CD4-positive, alpha-beta T cell treated with Interleukin-12 subunit alpha and Interleukin-12 subunit beta, for 1 hour (primary cell): Measurements from ENCODE around the gene AGPS.
"Not testable (repeated sequence)": the region's sequence is repeated elsewhere in the genome, so short reads cannot be mapped to it uniquely, and the experiment has no call there.

Experiments used
- DNase-seq: peaks from one replicate; pipeline ENCODE4 v3.0.0-alpha.2; 2020

AGPS gene

DNA sequence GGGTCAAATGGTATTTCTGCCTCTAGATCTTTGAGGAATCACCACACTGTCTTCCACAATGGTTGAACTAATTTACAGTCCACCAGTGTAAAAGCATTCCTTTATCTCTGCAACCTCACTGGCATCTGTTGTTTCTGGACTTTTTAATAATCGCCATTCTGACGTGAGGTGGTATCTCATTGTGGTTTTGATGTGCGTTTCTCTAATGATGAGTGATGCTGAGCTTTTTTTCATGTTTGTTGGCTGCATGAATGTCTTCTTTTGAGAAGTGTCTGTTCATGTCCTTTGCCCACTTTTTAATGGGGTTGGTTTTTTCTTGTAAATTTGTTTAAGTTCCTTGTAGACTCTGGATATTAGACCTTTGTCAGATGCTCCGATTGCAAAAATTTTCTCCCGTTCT is 32.0 kb downstream of the AGPS start:
- DNase-seq, result not testable (repeated sequence)

DNA sequence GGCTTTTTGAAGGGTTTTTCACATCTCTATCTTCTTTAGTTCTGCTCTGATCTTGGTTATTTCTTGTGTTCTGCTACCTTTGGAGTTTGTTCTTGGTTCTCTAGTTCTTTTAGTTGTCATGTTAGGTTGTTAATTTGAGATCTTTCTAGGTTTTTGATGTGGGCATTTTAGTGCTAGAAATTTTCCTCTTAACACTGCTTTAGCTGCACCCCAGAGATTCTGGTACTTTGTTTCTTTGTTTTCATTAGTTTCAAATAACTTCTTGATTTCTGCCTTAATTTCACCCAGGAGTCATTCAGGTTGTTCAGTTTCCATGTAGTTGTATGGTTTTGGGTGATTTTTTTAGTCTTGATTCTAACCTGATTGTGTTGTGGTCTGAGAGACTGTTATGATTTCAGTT is 34.7 kb downstream of the AGPS start:
- DNase-seq, result no peak

DNA sequence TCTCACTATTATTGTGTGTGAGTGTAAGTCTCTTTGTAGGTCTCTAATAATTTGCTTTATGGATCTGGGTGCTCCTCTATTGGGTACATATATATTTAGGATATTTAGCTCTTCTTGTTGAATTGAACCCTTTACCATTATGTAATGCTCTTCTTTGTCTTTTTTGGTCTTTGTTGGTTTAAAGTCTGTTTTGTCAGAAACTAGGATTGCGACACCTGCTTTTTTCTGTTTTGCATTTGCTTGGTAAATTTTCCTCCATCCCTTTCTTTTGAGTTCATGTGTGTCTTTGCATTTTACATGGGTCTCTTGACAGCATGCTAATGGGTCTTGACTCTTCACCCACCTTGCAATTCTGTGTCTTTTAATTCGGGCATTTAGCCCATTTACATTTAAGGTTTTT is 35.4 kb downstream of the AGPS start:
- not testable (repeated sequence) for DNase-seq

DNA sequence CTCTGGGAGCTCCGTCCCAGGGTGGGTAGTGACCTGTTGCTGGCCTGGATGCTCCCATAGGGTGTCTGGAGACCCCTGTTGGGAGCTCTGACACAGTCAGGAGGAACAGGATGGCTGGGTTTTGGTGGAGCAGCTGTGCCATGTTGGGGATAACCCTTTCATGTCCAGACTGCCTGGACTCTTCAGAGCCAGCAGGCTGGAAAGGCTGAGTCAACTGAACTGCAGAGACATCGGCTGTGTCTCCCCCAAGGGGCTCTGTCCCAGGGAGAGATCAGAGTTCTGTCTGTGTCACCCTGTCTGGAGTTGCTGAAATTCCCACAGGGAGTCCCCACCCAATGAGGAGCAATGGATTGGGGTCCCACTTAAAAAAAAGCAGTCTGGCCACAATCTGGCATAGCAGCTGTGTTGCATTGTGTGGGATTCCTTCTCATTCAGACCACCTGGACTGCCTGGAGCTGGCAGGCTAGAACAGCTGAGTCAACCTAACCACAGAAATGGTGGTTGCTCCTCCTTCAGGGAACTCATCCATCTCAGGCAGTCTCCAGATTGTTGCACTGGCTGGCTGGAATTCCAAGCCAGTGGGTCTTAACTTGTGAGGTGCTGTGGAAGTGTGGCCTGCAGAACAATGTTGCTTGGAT is 37.2 kb downstream of the AGPS start:
- no peak for DNase-seq

DNA sequence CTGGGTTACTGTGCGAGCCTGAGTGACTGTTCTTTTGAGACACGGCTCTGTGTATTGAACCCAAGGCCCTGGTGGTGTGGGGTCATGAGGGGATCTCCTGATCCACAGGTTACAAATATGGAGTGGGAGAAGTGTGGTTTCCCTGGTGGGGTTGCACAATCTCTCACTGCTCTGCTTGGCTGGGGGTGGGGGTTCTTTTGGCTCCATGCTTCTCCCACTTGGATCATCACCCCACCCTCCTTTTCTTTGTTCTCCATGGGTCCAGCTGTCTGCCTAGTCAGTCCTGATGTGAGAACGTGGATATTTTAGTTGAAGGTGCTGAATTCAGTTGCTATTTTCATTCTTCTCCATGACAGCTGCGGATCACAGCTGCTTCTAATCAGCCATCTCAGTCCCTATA is 37.8 kb downstream of the AGPS start:
- no peak for DNase-seq

DNA sequence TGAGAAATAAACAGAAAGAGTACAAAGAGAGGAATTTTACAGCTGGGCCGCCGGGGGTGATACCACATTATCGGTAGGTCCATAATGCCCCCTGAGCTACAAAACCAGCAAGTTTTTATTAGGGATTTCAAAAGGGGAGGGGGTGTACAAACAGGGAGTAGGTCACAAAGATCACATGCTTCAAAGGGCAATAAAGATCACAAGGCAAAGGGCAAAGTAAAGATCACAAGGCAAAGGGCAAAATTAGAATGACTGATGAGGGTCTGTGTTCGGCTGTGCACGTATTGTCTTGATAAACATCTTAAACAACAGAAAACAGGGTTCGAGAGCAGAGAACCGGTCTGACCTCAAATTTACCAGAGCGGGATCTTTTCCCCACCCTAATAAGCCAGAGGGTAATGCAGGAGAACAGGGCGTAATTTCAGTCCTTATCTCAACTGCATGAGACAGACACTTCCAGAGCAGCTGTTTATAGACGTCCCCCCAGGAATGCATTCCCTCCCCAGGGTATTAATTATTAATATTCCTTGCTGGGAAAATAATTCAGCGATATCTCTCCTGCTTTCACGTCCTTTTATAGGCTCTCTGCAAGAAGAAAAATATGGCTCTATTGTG is 38.6 kb downstream of the AGPS start:
- not testable (repeated sequence) for DNase-seq

DNA sequence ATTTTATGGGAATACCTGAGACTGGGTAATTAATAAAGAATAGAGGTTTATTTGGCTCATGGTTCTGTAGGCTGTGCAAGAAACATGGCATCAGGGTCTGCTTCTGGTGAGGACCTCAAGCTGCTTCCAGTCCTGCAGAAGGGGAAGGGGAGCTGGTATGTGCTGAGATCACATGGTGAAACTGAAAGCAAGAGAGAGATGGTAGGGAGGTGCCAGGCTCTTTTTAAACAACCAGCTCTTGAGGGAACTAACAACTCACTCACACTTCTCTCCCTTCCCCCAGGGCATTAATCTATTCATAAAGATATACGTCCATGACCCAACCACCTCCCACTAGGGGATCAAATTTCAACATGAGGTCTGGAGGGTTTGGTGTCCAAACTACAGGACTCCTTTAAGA is 40.1 kb downstream of the AGPS start:
- DNase-seq, result no peak

DNA sequence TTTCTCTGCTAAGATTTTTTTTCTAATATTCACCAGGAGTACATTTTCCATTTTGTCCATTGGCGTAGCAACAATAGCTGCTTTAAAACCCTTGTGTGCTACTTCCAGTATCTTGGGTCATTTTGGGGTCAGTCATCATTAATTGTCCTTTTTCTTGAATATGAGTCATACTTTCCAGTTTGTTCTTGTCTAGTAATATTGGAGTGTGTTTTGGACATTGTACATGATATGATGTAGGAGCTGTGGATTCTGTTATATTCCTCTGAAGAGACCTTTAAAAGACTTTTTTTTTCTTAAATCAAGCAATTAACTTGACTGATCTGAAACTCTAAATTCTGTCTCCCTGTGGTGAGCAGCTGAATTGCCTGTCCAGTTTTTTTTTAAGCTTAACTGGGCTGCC is 40.8 kb downstream of the AGPS start:
- DNase-seq, result no peak

DNA sequence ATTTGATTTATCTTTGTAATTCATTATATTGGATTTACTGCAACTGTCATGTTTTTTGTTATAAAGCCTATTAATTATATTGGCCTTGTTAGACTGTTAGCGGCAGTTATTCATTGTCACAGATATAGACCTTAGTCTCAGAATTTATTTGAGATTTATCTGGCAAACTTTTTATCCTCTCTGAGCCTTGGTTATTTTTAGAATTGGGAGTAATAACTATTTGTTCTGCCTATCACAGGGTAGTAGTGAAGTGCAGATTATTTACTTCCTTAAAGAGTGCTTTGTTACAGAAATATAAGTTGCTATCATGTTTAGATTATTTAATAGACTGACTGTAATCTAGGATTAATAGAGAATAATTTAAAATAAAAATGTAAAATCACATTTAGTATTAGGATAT is 41.9 kb downstream of the AGPS start:
- DNase-seq, result no peak

DNA sequence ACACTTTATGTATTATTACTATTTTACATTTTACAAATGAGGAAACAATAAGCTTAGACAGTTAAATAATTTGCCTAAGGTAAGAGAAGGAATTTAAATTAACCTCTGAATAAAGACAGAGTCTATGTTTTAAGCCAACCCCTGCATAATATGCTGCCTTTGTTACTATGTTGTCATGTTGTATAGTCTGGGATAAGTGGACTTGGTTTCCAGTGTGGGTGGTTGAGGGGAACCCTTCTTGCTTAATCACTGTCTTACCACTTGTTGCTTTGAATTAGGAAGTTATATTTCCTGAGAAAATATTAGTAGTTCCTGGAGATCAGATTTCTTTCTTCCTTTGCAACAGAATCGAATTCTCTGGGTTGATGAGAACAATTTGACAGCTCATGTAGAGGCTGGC is 52.6 kb downstream of the AGPS start:
- no peak for DNase-seq

DNA sequence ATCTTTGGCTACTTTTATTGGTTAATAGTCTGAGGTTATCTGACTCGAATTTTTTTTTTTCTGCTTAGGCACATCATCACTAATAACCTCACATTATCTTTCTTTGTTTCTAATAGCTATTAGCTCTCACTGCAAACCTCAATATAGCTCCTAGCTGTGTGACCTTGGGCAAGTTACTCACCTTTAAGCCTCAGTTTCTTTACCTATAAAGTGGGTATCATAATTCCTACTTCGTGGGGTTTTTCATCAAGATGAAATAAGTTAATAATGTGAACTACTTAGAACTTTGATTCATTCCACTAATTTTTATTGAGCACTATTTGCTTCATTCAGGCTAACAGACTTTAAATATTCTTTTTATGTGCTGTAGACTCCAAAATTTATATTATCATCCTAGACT is 55.5 kb downstream of the AGPS start:
- no peak for DNase-seq

DNA sequence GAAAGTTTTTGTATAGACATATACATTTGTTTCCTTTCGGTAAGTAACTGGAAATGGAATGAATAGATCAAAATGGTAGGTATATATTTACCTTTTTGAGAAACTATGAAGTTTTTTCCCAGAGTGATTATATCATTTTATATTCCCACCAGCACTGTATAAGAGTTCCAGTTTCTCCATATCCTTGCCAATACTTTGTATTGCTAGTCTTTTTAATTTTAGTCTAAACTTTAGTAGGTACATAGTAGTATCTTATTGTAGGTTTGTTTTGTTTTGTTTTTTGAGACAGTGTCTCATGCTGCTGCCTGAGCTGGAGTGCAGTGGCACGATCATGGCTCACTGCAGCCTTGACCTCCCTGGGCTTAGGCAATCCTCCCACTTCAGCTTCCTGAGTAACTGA is 56.6 kb downstream of the AGPS start:
- DNase-seq, result no peak

DNA sequence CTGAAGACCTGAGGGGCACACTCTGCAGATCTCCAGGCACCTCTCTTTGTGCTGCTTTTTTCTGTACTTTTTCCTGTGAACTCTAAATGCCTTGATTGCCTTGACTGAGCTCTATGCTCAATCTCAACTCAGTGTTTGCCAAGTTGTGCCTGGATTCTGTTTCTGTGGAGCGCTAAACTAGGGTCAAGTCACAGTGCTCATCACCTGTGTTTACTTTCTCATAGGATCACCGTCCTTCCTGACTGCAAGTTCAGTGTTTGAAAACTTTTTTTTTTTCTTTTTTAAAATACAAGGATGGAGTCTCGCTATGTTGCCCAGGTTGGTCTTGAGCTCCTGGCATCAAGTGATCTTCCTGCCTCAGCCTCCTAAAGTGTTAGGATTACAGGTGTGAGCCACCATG is 62.6 kb downstream of the AGPS start:
- no peak for DNase-seq

DNA sequence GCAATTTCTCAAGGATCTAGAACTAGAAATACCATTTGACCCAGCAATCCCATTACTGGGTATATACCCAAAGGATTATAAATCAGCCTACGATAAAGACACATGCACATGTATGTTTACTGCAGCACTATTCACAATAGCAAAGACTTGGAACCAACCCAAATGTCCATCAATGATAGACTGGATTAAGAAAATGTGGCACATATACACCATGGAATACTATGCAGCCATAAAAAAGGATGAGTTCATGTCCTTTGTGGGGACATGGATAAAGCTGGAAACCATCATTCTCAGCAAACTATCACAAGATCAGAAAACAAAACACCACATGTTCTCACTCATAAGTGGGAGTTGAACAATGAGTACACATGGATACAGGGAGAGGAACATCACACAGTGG is 67.2 kb downstream of the AGPS start:
- not testable (repeated sequence) for DNase-seq

DNA sequence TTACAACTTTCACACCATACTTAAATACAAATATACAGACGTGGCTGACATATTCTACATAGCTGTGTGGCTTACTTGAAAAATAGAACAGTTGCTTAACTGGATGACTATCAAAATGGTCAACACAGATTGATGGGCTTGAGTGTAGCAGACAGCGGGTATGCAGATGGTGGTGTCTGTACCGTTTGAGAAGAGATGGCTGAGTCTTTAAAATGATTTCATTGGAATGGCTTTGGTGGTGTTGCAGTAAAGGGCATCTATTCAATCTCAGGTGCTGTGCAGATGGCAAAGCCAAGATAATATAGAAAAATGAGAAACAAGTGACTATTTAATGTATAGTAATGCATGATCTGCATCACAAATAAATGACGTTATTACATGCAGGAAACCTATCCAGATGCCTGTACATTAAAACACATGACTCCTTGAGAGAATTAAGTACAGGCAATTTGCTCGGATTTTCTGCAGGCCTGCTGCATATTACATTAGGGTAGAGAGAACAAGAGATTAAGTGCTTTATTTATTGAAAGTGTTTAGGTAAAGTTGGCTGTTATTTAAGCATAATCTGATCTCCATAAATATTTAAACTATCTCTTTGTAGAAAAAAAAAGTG is 68.5 kb downstream of the AGPS start:
- no peak for DNase-seq

DNA sequence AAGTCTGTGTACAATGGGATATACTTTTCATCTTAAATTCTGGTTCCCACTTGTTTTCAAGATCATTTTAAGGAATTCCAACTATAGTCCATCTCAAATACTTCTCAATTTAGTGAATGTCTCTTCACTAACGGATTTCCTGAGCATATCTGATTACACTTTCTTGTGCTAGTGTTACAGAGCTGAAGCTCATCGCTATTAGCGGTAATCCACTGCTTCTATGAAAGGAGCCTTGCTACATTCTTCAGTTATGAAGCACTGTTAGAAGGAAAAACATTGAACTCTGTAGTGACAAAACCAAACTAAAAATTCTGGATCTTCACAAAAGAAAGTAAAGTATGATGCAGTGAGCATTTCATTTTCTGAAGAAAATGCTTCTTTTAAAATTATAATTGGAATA is 72.0 kb downstream of the AGPS start:
- no peak for DNase-seq

DNA sequence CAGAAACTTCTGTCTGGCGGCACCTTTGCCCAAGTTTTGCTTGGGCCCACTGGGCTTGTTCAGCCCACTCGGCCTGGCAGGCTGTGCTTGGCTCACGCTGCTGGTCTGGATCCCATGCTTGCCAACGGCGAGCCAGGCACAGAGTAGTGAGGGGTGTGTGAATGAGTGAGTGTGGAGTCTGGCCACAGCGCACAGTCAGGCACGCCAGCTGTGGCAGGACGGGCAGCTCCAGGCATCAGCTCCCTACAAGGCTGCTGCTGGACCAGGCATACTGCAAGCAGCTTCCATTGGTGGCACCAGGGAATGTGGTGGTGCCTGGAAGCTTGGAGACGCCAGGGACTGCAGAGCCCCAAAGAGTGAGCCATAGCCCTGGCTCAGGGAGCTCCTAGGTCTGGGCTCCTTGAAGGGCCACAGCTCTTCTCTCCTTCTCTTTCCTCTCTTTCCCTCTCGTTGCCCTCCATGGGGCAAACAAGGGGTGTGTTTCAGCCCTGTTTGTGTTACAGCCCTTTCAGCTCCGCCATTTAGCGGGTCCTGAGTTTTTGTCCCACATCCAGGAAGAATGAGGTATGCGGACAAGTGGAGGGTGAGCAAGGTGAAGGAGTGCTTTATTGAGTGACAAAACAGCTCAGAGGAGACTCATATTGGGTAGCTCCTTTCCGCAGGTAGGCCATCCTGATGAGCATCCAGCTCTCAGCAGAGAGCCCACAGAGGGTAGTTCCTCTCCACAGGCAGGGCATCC is 73.0 kb downstream of the AGPS start:
- no peak for DNase-seq

DNA sequence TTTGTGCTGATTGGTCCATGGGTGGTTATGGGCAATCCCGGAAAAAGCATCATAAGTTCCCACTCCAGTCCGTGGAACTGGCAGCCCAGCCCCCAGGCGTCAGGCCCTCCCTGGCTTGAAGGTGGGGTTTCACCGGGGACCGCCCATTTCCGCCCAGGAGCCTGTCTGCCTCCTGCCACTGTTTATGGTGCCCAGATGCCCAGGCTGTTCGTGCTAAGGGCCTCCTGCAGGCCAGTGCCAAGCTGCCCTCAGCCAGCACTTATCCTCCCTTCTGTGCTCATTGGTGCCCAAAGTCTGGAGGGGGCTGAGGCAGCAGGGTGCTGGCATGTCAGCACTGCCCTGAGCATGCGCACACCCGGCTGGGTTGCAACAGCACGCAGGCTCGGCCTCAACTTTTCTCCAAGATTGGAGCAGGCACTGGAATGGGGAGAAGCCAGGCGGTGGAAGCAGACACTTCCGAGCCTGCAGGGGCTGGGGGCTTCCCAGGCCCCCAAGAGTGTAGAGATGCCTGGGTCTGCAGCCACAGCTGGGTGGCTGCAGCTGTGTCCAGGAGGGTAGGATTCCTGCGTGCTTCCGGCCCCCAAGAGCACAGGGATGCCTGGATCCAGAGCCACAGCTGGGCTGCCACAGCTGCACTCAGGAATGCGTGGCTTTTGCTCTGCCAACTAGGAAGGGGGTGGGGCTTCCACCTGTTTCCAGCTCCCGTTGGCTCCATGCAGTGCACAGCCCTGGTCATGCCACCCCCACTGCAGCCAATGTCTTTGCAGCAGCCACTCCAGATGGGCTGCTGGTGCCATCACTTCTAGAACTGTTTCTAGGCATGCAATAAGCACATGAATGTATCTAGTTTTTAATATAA is 74.0 kb downstream of the AGPS start:
- DNase-seq, result no peak

DNA sequence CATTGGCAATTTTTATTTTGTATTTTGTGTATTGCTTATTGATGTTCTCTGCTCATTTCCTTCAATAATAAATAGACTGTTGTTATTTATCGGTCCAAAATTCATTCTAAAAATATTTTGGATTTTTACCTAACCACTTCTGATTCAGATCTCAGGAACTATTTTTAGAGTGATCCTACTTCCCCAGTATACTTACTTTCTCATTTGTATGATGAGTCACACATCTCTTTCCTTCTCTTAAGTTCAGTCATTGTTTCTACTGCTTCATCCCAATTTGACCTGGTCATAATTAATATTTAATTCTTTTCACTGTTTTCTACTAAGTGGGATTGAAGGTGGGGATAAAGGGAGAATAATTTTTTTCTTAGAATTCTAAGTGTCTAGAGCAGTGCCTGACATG is 75.1 kb downstream of the AGPS start:
- no peak for DNase-seq

DNA sequence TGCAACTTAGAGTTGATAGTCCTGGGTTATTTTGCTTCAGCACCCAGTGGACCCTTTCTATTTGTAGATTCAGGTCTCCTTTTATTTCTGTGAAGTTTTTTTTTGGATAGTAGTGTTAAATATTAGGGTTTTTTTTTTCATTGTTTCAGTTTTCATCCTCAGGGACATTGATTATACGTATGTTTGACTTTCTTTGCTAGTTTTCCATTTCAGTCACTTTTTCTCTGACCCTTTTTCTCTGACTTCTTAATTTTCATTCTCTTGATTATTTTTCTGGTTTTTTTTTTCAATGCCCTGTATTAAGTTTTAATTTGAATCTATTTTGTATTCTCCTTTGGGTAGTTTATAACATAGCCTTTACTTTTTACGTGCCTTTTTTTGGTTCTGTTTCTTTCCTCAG is 79.4 kb downstream of the AGPS start:
- DNase-seq, result no peak

DNA sequence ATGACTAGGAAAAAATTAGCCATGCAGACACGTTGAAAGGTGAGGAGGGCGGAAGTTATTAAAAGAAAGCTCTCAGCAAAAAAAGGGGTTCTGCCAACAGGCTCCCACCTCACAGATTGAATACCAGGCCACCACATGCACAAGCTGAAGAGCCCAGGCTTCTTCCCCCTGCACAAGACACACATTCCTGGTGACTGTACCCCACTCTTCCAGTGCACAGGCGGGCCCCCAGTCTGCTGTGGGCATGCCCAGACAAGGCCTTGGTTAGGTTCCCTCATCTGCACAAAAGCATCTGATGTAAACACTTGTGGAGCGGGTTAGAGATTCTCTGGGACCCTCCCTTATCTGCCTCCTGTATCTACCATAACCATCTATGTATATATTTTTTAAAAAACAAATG is 81.7 kb downstream of the AGPS start:
- no peak for DNase-seq

DNA sequence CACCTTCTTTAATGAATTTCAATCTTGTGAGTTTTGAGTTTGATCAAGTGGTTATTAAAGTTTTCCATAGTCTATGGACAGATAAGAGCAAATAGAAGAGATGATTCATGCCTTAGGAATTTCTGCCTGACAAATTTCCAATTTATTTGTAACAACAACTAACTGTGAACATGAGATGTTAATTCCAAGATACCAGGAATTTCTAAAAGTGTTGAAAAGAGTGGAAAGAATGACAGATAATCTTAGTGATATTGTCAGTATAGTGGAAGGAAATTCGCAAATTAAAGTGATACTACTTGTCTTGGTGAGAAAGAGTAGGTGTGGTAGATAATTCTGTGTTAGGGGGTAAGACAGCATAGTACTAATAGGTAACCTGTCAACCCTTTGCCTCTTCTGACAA is 82.4 kb downstream of the AGPS start:
- DNase-seq, result no peak

DNA sequence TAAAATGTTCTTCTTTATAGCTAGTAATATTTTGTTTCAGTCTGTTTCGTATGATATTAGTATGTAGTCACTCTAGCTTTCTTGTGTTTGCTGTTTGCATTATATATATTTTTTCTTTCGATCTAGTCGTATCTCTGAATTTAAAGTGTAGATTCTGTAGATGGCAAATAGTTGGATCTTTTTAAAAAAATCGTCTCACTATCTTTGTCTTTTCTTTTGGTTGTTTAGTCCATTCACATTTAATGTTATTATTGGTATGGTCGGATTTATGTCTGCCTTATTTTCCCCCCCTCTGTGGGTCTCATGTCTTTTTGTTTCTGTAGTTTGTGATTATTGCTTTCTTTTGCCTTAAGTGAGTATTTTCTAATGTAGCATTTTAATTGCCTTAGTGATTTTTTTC is 84.3 kb downstream of the AGPS start:
- DNase-seq, result no peak
